Tibial nerve (tissue), 3 donors: ENCODE data around the gene CD58.

Experiments
- CTCF ChIP-seq, 5 experiments: fragments of 200-600 bp in 3 of 5; fragments of 450-650 bp in 2 of 5; sonication (generic) in 3 of 5; IDR thresholded peaks; one replicate each; pipeline ENCODE4 v1.5.1; 2016 to 2019; ENCODE audit warnings: antibody characterized with exemption in 5 of 5, mild to moderate bottlenecking in 3 of 5, moderate library complexity in 2 of 5
- POLR2A ChIP-seq, 2 donors: fragments of 450-650 bp; IDR thresholded peaks; one replicate each; pipeline ENCODE4 v1.6.1; 2017; ENCODE audit warnings: antibody characterized with exemption in 2 of 2, mild to moderate bottlenecking in 2 of 2, moderate library complexity in 2 of 2

- TF ChIP-seq CTCF (IDR thresholded peaks at IDR 0.05) (no peak), POLR2A (IDR thresholded peaks at IDR 0.05) (no peak)
Observed at GRCh38 chr1:116506132-116507004, 64.5 kb downstream of the CD58 start.
